ENCODE results near the gene ANAPC15.

Gene ANAPC15

DNA sequence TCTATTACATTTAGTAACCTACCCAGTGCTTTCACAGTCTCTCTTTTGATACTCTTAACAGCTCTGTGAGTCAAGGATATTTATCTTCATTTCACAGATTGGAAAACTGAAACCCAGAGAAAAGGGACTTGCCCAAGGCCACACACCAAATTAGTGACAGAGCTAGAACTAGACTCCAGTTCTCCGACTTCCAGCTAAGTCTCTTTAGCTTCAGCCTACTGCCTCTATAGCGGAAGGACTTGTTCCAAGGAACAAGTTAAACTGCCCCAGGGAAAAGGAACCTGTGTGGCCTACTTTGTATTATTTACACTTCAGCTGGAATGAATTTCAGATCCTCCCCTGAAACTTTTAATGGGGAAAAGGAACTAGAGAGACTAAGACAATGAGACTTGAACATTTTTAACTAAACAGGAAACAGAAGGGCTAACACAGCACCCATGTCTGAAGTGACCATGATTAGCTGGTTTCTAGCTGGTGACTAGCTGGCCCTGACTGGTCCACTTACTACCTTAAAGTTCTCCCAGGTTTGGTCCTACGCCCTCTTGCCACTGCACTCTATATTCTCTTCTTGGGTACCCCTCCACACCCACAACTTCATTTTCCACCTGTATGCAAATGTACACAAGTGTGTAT is 30.6 kb downstream of the ANAPC15 start:
- H3K9me2 ChIP-seq (replicated peaks; ENCODE audit: insufficient read depth, low read length) = no peaks in the 10 kb centered on the region
- no peak for TF ChIP-seq EZH2phosphoT487 (conservative IDR thresholded peaks at IDR 0.05; ENCODE audit: low read length)
- TF ChIP-seq, protein P1, sequence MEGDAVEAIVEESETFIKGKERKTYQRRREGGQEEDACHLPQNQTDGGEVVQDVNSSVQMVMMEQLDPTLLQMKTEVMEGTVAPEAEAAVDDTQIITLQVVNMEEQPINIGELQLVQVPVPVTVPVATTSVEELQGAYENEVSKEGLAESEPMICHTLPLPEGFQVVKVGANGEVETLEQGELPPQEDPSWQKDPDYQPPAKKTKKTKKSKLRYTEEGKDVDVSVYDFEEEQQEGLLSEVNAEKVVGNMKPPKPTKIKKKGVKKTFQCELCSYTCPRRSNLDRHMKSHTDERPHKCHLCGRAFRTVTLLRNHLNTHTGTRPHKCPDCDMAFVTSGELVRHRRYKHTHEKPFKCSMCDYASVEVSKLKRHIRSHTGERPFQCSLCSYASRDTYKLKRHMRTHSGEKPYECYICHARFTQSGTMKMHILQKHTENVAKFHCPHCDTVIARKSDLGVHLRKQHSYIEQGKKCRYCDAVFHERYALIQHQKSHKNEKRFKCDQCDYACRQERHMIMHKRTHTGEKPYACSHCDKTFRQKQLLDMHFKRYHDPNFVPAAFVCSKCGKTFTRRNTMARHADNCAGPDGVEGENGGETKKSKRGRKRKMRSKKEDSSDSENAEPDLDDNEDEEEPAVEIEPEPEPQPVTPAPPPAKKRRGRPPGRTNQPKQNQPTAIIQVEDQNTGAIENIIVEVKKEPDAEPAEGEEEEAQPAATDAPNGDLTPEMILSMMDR (IDR thresholded peaks at IDR 0.05; ENCODE audit: insufficient read depth, low read length, poor library complexity, severe bottlenecking) = no peak
- H3K27me3 ChIP-seq (ENCODE audit: low read length) = no peaks in the 10 kb centered on the region
- H3K9ac ChIP-seq (ENCODE audit: low read length) = no peak overlapping the region
- no peak overlapping the region for H2AFZ ChIP-seq (ENCODE audit: low read depth, low read length, severe bottlenecking)
- H3F3A ChIP-seq (ENCODE audit: insufficient read depth) = peaks cover 11% of the 10 kb centered on the region; the same call in 1 of the 2 replicates
- no peak overlapping the region for H3K27ac ChIP-seq (ENCODE audit: low read depth, low read length)
- H3K79me2 ChIP-seq (ENCODE audit: insufficient read depth, low read length) = peaks cover 32% of the 10 kb centered on the region
- no peaks in the 10 kb centered on the region for H3K36me3 ChIP-seq (ENCODE audit: low read length)
- H3K9me3 ChIP-seq (ENCODE audit: insufficient read depth, low read length) = no peaks in the 10 kb centered on the region
- H4K20me1 ChIP-seq (ENCODE audit: low read depth, low read length) = no peaks in the 10 kb centered on the region
- H3K4me2 ChIP-seq (ENCODE audit: low read depth, low read length, poor library complexity, severe bottlenecking) = no peak overlapping the region
- H3K4me3 ChIP-seq (ENCODE audit: insufficient read depth, low read length, poor library complexity, severe bottlenecking) = no peak overlapping the region

DNA sequence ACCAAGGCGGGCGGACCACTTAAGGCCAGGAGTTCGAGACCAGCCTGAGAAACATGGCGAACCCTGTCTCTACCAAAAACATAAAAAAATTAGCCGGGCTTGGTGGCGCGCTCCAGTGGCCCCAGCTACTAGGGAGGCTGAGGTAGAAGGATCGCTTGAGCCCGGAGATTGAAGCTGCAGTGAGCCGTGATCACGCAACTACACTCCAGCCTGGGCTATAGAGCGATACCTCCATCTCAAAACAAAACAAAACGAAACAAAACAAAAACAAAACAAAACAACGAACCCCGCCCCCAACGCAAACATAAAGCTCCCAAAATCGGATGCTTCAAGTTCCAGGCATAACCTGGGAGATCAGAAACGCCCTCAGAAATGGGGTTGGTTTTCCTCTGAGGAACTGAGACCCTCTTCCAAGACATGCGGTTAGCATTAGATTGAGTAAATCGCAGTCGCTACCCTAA is 31.3 kb downstream of the ANAPC15 start:
- no peaks in the 10 kb centered on the region for H3K36me3 ChIP-seq (ENCODE audit: low read length)
- H2AFZ ChIP-seq (ENCODE audit: low read depth, low read length, severe bottlenecking) = peak overlapping the region; percentile 86
- H3K79me2 ChIP-seq (ENCODE audit: insufficient read depth, low read length) = peaks cover 39% of the 10 kb centered on the region
- peak overlapping the region; percentile 72 for H3K4me2 ChIP-seq (ENCODE audit: low read depth, low read length, poor library complexity, severe bottlenecking)
- no peaks in the 10 kb centered on the region for H3K27me3 ChIP-seq (ENCODE audit: low read length)
- H3K9me2 ChIP-seq (replicated peaks; ENCODE audit: insufficient read depth, low read length) = no peaks in the 10 kb centered on the region
- TF ChIP-seq, protein P1 (IDR thresholded peaks at IDR 0.05; ENCODE audit: insufficient read depth, low read length, poor library complexity, severe bottlenecking) = no peak
- TF ChIP-seq EZH2phosphoT487 (conservative IDR thresholded peaks at IDR 0.05; ENCODE audit: low read length) = no peak
- H3K9me3 ChIP-seq (ENCODE audit: insufficient read depth, low read length) = no peaks in the 10 kb centered on the region
- peak overlapping the region; percentile 59 for H3K9ac ChIP-seq (ENCODE audit: low read length)
- no peaks in the 10 kb centered on the region for H4K20me1 ChIP-seq (ENCODE audit: low read depth, low read length)
- H3K27ac ChIP-seq (ENCODE audit: low read depth, low read length) = no peak overlapping the region
- H3K4me3 ChIP-seq (ENCODE audit: insufficient read depth, low read length, poor library complexity, severe bottlenecking) = peak overlapping the region; percentile 69
- H3F3A ChIP-seq (ENCODE audit: insufficient read depth) = 0 out of 2 replicates have a peak, but pooled peaks cover 8% of the 10 kb centered on the region

DNA sequence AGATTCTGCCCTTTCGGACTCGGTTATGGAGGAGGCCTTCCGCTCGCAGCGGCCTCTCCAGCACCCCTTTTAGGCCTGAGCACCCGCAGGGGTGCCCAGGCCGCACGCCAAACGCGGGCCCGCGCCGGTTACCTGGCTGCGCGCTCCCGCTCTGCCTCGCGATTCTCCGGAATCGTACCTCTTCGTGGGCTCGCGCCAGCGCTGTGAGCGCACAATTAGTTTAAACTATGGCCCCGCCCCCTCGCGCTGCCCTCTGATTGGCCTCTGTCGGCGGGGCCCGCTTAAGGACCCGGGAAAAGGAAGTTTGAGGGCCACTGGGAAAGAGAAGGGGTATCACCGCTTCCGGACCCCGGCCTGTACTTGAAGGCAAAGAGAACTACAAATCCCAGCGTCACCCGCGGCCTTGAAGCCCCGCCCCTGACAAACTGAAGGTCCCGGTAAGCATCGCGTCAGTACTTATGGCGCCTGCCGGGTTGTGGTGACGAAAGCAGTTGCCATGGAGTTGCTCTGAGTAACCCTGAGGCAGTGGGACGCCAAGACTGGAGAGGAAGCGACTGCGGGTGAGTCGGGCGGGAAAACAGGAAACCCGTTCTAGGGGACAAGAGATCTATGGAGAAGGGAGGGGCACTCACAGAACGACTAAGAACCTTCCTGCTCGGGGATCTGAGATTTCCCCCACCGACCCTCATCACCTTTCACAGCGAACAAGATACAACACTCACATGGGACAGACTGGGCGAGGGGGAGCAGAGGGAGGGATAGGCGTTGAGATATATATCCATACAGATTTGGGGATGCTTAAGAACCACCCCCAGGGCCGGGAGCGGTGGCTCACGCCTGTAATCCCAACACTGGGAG is 31.9 kb downstream of the ANAPC15 start, which contains the start of the genes LRRC51 and NUMA1:
TSS of gene LRRC51 (plus strand) at position 525 of the 858 bp plus-strand sequence. CDS start 8,234 bp downstream, outside the sequence.
TSS of gene NUMA1 (minus strand) at position 217 of the 858 bp plus-strand sequence. CDS start 44,599 bp downstream, outside the sequence.
- Histone ChIP-seq H3K4me2 (ENCODE audit: low read depth, low read length, poor library complexity, severe bottlenecking) (peak within 1 kb of the TSS; percentile 94), H2AFZ (ENCODE audit: low read depth, low read length, severe bottlenecking) (peak within 1 kb of the TSS; percentile 86), H3K79me2 (ENCODE audit: insufficient read depth, low read length) (peaks cover 45% of the 10 kb centered on the region), H3K36me3 (ENCODE audit: low read length) (no peaks in the 10 kb centered on the region), H3K4me3 (ENCODE audit: insufficient read depth, low read length, poor library complexity, severe bottlenecking) (peak within 1 kb of the TSS; percentile 93), H3K9me3 (ENCODE audit: insufficient read depth, low read length) (no peaks in the 10 kb centered on the region), H3F3A (ENCODE audit: insufficient read depth) (0 out of 2 replicates have a peak, but pooled peaks cover 8% of the 10 kb centered on the region), H4K20me1 (ENCODE audit: low read depth, low read length) (no peaks in the 10 kb centered on the region), H3K27me3 (ENCODE audit: low read length) (no peaks in the 10 kb centered on the region), H3K9ac (ENCODE audit: low read length) (peak within 1 kb of the TSS; percentile 75), H3K9me2 (replicated peaks; ENCODE audit: insufficient read depth, low read length) (no peaks in the 10 kb centered on the region), H3K27ac (ENCODE audit: low read depth, low read length) (peak within 1 kb of the TSS; percentile 77)
- TF ChIP-seq, protein P1 (IDR thresholded peaks at IDR 0.05; ENCODE audit: insufficient read depth, low read length, poor library complexity, severe bottlenecking) = no peak
- no peak for TF ChIP-seq EZH2phosphoT487 (conservative IDR thresholded peaks at IDR 0.05; ENCODE audit: low read length)

All from SU-DHL-6 (cell line).